Mucosa of descending colon (tissue), 3 donors: ENCODE data around the gene UBD. TPM values are rescaled to one million over a fixed set of nuclear protein-coding genes. Genes with fewer than 3 reads are reported as not detected.

Source experiments
- ATAC-seq: fragments of 200-7000 bp; cut with Tn5 transposase; one replicate; pipeline ENCODE4 v1.9.1; 2020; ENCODE audit warnings: mild to moderate bottlenecking, moderate library complexity
- DNase-seq, 3 donors: peaks; one replicate each; pipeline ENCODE4 v3.0.0-alpha.2; 2020
- H3K36me3 ChIP-seq: fragments of 200-600 bp; one replicate; pipeline ENCODE4 v1.8.0; 2021; ENCODE audit warnings: low read depth, mild to moderate bottlenecking
- H3K4me1 ChIP-seq: fragments of 200-600 bp; one replicate; pipeline ENCODE4 v1.8.0; 2021; ENCODE audit warnings: low read depth, mild to moderate bottlenecking
- H3K4me3 ChIP-seq: fragments of 200-600 bp; one replicate; pipeline ENCODE4 v1.8.0; 2021; ENCODE audit warnings: mild to moderate bottlenecking
- H3K9me3 ChIP-seq: fragments of 200-600 bp; one replicate; pipeline ENCODE4 v1.8.0; 2021; ENCODE audit warnings: mild to moderate bottlenecking
- intact Hi-C, 2 donors: fragments of 100-400 bp; cut with DNase I in 1 of 2; cut with micrococcal nuclease in 1 of 2; formaldehyde crosslinking; loops; one replicate each; pipeline versions ENCODE4 v1.11.0 to v1.11.1; 2022; cut with DNase I, micrococcal nuclease
- total RNA-seq, 3 donors: library from RNA; stranded (reverse); fragmentation: NEBNext Ultra II Directional in 2 of 3; extraction: Animal tissue kit (Norgen Biotek cat#: 25700) in 2 of 3; gene quantifications; one replicate each; pipeline versions ENCODE4 v1.2.1 to v1.2.4, GENCODE V29; 2021 to 2023
- TF ChIP-seq, protein P1 (sequence below): fragments of 200-600 bp; IDR thresholded peaks from one replicate; pipeline ENCODE4 v1.8.0; 2022; ENCODE audit warnings: antibody characterized with exemption, mild to moderate bottlenecking
- donor health status: DM: no; HTN: no; CAD: no; lungs with moderate emphysema.
- donor health status: DM: no; HTN: no; CAD: no.
- donor health status: DM: no; HTN: yes; CAD: no.

The UBD gene
- total RNA-seq, 3 donors from 2014 or later, result 4.2 to 11.7 TPM; not detected in 1

DNA sequence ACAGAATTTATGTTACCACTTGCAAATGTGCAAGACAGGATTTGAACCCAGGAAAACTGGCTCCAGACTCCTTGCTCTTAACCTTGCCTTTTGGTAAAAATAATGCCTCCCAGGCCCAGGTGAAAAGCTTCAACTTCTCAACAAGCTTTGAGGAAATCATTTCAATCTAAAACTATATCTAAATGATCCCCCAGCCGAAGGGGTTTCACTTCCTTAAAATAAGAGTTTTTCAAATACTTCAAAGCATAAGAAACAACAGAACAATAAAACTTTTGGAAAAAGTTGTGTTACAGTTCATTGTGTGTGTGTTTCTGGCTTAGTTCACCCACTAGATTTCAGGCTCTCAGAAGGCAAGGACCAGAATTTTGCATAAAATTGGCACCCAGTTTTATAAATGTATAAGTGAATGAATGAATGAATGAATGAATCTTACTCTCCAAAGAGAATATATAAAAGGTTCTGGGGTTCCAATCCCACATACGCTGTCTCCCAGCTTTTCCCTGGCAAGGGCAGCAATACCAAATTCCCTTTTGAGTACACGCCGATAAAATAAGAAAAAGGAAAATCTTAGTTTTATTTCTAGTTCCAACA lies 30.8 kb upstream of the UBD start:
- Histone ChIP-seq H3K9me3 (no peaks in the 10 kb centered on the region), H3K36me3 (no peaks in the 10 kb centered on the region), H3K4me1 (no peaks in the 10 kb centered on the region), H3K4me3 (no peak overlapping the region)
- TF ChIP-seq, protein P1, sequence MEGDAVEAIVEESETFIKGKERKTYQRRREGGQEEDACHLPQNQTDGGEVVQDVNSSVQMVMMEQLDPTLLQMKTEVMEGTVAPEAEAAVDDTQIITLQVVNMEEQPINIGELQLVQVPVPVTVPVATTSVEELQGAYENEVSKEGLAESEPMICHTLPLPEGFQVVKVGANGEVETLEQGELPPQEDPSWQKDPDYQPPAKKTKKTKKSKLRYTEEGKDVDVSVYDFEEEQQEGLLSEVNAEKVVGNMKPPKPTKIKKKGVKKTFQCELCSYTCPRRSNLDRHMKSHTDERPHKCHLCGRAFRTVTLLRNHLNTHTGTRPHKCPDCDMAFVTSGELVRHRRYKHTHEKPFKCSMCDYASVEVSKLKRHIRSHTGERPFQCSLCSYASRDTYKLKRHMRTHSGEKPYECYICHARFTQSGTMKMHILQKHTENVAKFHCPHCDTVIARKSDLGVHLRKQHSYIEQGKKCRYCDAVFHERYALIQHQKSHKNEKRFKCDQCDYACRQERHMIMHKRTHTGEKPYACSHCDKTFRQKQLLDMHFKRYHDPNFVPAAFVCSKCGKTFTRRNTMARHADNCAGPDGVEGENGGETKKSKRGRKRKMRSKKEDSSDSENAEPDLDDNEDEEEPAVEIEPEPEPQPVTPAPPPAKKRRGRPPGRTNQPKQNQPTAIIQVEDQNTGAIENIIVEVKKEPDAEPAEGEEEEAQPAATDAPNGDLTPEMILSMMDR, result no peak
- intact Hi-C loops, result no loop called here
- no peak for DNase-seq
- no peak for ATAC-seq

DNA sequence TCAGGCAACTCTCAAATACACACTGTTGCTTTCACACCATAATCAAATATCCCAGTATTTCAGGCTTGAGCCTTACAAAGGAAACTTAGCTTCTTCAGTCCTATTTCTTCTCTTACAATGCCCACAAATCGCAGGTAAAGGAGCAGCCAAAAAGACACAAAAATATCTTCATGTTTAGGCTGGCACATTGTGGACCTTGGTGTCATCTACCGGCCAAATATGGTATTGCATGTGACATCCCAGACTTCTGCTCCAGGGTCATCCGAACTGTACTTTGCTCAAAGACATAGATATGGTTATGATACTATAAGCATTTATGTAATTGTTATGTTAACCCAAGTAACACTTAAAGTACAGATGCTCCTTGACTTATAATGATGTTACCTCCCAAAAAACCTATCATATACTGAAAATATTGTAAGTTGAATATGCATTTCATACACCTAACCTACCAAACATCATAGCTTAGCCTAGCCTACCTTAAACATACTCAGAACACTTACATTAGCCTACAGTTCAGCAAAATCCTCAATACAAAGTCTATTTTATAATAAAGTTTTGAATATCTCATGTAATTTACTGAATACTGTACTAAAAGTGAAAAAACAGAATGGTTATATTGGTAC lies 30.0 kb upstream of the UBD start:
- TF ChIP-seq, protein P1, result peak; percentile 92
- peak; percentile 75 for ATAC-seq
- no peak overlapping the region for H3K4me3 ChIP-seq
- no peaks in the 10 kb centered on the region for H3K36me3 ChIP-seq
- intact Hi-C loops, result loop anchor here in 1 of 2 donors (5.0 kb wide), 1 partner anchor 907 kb away; no protein-coding TSS in a partner anchor
- no peaks in the 10 kb centered on the region for H3K9me3 ChIP-seq
- H3K4me1 ChIP-seq, result no peaks in the 10 kb centered on the region
- DNase-seq, result peak in 1 of 3 donors; percentile 75

DNA sequence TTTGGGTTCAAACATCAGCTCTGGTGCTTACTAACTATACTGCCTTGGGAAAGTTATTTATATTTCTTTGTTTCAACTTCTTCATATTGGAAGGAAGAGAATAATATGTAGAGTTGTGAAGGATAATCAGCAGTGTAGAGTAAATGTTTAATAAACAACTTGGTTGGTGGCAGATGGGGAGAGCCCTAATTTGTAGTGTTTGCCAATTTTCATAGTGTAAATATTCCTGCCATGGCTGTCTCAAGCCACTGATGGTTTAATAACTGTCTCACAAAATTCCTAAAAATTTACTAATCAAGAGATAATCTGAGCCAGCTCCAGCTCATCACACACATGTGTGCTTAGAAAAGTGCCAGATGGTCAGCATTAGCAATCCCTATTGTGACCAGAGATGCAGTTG lies 25.3 kb upstream of the UBD start, which contains the start of gene OR2H2:
Gene OR2H2 (plus strand): TSS at position 301 of the 400 bp plus-strand sequence. CDS start 2,824 bp downstream, outside the sequence.
- no peak for ATAC-seq
- no peak for DNase-seq
- intact Hi-C loops, result loop anchor here in 1 of 2 donors (5.0 kb wide), 1 partner anchor 903 kb away; no protein-coding TSS in a partner anchor

DNA sequence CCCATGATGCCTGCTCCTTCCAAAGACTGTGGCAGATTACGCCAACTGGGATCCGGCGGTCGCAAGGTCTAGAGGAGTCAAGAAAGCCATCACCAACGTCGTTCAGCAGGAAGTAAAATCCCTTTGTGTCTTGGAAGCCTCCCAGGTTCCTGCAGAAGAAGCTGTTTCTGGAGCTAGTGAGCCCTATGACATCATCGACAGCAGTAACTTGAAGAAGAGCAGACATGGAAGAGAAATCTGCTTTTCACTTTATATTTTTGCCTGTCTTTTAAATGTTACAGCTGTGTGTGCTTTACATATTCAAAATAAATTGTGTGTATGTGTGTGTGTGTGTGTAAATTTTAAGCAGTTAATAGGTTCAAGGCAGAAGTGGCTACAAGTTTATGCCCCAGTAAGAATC lies 18.0 kb upstream of the UBD start:
- ATAC-seq, result no peak
- H3K36me3 ChIP-seq, result no peaks in the 10 kb centered on the region
- intact Hi-C loops, result no loop called here
- H3K4me3 ChIP-seq, result no peak overlapping the region
- TF ChIP-seq, protein P1, result no peak
- no peaks in the 10 kb centered on the region for H3K9me3 ChIP-seq
- DNase-seq, result no peak
- H3K4me1 ChIP-seq, result no peaks in the 10 kb centered on the region

More for the DNA sequence above, 25.3 kb upstream of the UBD start, which contains the start of gene OR2H2:
- Histone ChIP-seq H3K9me3 (no peaks in the 10 kb centered on the region), H3K4me3 (no peak within 1 kb of the TSS), H3K4me1 (no peaks in the 10 kb centered on the region), H3K36me3 (no peaks in the 10 kb centered on the region)
- TF ChIP-seq, protein P1, result no peak

DNA sequence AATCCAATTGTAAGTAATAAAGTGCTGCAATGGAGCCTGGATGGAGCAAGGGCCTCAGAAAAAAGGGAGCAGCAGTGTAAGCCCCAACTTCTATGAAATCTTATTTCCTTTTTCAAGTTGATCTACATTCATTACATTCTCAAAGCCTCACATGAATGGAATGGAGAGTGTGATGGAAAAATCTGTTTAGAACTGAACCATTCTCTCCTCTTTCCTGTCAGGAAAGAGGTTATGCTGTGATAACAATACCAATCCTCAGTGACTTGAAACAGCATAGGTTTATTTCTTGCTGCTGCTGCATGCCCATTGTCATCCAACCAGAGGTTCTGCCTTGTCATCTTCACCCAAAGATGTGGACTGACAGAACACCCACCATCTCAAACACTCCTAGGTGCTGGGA lies 16.5 kb upstream of the UBD start:
- no peak for ATAC-seq
- TF ChIP-seq, protein P1, result no peak
- intact Hi-C loops, result no loop called here
- DNase-seq, result no peak
- no peak overlapping the region for H3K4me3 ChIP-seq
- no peaks in the 10 kb centered on the region for H3K36me3 ChIP-seq
- H3K4me1 ChIP-seq, result no peaks in the 10 kb centered on the region
- H3K9me3 ChIP-seq, result no peaks in the 10 kb centered on the region
